ENCODE measurements around the gene SLC24A5.

GRCh38 chr15:48177766-48178647, 57.2 kb downstream of the SLC24A5 start, which contains the start of gene MYEF2:
- TF ChIP-seq CTCF (IDR thresholded peaks at IDR 0.05) (peak in 3 of 5 experiments; percentile 12 to 42 (median 17)), POLR2A (IDR thresholded peaks at IDR 0.05) (no peak), POLR2AphosphoS5 (IDR thresholded peaks at IDR 0.05) (no peak)

All from transverse colon (tissue), 4 donors.